GM21367 (cell line): ENCODE results near the gene RHBDL1.

Source experiments
- ATAC-seq: cut with Tn5 transposase; IDR thresholded peaks from one replicate; pipeline ENCODE4 v1.9.1; 2021; ENCODE audit not compliant: unreplicated experiment

RHBDL1 gene

DNA sequence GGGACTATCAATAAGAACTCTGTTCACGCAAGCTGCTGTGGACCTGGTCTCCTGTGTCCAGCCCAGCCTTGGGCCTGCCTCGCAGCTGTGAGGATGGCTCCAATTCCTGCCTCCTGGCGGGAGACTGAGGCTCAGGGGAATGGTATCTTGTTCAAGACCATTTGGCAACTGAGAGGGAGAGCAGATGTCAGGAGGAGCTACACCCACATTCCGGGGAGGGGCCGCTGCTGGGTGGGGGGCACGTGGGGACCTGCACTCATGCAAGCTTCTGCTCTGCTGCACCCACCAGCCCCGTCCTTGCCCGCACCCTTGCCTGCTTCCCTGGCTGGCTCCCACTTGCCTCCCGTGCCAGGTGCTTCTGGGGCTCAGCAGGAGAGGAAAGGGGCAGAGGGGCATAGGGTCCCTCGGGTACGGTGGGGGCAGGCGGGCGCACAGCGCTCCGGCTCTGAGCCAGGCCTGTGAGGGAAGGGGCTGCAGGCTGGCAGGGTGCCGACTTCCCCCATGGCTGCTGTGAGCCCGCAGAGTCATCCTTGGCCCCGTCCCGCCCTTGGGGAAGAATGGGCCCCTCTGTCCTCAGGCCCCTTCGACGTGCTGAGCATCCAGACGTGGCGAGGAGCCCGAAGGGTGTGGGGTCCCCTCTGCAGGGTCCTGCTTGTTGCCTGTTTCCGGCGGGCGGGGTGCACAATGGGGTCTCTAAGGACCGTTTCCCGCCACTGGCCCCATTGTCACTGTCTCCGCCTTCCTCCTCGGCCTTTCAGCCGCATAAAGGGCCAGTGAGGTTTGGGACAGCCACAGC, 42.2 kb downstream of the RHBDL1 start:
- ATAC-seq, result no peak

DNA sequence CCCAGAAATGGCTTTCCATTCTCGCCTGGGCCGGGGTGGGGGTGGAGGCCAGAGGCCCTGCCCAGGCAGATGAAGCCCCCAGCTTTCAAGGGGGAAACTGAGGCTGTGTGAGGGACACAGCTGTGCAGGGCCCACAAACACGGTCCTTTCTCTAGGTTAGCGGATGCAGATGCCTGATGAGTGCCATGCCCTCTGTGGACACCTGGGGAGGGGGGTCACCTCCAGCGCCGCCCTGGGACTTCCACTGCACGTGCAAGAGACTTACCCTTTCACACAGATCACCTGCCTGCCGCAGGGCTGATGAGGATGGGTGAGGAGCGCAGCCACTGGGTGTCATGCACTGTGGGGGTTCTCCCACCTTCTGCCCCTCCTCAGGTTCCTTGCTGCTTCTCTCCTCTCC, 42.9 kb downstream of the RHBDL1 start:
- ATAC-seq, result no peak

DNA sequence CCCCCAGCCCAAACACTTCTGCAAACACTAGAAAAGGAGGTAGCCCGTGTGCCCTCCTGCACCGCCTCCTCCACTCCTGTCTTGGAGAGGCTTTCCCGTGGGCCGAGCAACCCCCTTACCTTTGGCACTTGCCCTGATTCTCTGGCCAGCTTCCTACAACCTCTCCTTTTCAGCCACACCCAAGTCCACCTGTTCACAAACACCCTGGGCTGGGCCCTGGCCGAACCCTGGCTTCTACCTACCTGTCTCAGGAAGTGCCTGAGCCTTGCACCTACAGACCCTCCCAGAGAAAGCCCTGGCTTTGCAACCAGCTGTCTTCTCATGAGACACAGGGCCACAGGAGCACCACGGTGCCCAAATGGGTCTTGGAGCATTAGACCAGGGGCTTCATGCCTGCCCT, 43.5 kb downstream of the RHBDL1 start:
- no peak for ATAC-seq

DNA sequence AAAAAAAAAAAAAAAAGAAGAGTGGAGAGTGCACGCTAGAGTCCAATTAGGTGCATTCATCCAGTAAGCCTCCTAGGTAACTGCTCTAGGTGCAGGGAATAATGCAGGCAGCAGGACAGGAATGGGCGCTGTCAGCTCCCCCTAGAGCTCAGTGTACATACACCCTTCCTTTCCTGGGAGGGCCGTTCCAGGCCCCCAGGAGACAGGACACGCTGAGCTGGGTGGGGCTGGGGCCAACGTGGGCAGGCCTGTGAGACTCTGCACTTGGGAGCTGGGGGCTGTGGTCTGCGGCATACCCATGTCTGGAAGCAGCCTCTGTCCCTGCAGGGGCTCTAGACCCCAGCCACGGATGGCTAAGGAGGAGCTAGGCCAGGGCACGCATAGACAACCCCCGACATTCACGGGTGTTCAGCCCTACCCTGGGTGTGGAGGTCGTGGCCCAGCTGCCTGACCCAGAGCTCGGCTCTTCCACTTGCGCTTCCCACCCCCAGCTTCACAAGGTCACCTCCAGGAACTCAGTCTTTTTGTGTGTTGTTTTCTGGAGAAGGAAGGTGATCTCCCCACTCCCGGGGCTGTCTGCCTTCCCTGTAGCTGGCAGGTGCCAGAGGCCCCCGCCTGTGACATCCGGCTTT, 44.5 kb downstream of the RHBDL1 start:
- ATAC-seq, result no peak

DNA sequence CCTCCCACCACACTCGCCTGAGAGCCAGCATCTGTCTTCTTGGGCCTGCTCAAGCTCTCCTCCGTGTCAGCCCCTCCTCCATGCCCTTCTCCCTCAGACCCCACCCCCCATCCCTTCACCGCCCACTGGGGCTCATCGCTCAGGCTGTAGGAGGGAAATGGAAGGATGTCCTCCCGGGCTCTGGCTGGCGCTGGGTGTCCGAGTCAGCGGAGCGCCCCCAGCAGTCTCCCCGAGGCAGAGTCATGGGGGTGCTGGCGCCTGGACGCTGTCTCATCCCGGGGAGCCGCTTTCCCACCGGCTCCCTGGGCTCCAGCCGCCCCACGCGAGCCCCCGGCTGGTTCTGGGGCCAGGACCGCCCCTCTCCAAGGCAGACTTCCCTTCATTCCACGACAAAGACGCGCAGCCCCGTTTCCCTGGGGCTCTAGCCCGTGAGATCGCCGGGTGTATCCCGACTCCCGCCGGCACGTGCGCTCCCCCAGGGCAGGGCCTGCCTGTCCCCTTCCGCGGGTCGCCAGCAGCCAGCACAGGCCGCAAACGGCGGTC, 45.0 kb downstream of the RHBDL1 start:
- peak; percentile 8 for ATAC-seq

DNA sequence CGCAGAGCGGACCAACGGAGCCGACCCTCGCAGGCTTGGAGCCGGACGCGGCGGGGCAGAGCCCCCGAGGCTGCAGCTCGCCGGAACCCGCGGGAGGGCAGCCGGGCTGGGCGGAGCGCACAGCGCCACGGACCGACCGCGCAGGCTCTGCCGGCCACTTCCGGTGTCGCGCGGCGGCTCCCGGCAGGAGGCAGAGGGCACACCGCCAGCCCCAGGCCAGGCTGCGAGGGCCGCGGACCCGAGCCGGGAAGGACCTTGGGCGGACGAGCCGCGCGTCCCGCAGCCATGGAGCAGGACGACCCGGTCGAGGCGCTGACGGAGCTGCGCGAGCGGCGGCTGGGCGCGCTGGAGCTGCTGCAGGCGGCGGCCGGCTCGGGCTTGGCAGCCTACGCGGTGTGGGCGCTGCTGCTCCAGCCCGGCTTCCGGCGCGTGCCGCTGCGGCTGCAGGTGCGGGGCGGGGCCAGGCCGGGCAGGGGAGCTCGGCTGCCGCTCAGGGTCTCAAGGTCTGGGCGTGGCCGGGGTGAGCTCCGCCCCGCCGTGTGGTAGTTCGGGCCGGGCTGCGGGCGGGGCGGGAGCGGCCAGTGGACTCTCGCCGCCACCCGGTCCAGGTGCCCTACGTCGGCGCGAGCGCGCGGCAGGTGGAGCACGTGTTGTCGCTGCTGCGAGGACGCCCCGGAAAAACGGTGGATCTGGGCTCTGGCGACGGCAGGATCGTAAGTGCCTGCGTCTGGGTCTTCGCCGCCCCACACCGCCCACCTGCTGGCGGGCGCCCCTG, 45.7 kb downstream of the RHBDL1 start, which contains the start of gene ANTKMT:
Gene ANTKMT, plus strand, starts transcription at position 157 of the 775 bp plus-strand sequence. Its CDS starts 129 bp downstream, at position 286.
- peak; percentile 48 for ATAC-seq

DNA sequence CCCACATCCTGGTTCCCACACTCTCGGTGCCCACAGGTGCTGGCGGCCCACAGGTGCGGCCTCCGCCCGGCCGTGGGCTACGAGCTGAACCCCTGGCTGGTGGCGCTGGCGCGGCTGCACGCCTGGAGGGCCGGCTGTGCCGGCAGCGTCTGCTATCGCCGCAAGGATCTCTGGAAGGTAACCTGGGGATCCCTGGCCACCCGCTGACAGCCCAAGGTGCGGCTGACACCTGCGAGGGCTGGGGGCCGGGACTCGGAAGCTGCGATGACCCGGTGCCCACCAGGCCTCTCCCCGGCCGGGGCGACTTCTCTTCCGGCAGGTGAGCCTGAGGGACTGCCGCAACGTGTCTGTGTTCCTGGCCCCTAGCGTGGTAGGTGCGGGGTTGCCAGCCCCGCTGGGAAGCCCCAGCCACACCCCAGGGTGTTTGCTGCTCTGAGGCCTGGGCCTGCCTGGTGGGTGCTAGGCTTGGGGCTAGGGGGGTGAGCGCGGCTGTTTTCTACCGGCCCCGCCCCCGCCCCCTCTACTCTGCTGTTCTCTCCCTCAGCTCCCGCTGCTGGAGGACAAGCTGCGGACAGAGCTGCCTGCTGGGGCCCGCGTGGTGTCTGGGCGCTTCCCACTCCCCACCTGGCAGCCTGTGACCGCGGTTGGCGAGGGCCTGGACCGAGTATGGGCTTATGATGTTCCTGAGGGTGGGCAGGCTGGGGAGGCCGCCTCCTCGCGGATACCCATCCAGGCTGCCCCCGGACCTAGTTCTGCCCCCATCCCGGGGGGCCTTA, 46.5 kb downstream of the RHBDL1 start:
- no peak for ATAC-seq

DNA sequence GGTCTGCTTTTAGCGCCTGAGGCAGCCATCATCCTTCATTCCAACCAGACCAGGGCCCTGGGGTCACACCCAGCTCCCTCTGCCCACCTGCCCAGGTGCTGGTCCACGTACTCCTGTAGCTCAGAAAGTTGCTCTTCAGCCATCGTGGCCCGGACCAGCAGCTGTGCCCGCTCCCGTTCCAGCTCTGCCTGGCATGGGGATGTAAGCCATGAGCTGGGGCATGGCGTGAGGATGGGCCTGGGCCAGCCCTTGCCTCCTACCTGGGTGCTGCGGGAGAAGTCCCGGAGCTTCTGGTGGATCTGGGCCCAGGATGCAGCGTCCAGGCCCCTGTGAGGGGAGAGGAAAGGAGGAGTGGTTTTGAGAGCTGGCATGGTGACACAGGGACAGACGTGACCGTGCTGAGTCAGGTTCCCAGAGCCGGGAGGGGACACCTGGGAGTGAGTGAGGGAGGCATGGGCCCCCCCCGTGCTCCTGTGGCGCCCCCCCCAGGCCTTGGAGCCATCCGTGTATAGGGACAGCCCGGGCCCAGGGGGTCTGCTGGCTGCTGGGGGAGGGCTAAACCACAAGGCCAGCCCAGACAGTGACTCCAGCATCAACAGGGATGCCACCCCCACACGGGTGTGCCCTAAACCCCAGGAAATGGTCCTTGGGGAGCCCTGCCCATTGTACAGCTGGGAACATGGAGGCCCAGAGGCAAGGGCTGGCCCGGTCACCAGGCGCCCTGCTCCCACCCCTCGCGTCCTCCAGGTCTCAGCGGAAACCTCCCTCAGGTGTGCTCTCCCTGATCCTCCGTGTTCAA, 47.6 kb downstream of the RHBDL1 start:
- no peak for ATAC-seq

DNA sequence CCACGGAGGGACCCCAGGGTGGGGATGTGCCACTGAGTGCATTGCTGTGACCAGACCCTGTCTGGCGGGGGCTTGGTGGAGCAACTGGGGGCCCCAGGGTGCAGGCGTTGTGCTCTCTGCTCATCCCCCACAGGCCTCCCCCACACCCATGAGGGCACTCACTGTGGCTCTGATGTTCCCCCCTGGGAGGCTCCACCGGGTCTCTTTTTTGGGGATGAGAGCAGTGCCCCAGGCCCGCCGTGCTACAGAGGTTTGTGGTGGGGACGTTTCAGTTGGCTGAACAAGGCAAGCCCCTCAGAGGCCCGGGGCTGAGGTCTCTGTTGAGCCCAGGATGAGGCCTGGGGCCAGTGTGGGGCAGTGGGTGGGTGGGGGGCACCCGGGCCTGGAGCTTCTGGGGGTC, 48.2 kb downstream of the RHBDL1 start:
- no peak for ATAC-seq

DNA sequence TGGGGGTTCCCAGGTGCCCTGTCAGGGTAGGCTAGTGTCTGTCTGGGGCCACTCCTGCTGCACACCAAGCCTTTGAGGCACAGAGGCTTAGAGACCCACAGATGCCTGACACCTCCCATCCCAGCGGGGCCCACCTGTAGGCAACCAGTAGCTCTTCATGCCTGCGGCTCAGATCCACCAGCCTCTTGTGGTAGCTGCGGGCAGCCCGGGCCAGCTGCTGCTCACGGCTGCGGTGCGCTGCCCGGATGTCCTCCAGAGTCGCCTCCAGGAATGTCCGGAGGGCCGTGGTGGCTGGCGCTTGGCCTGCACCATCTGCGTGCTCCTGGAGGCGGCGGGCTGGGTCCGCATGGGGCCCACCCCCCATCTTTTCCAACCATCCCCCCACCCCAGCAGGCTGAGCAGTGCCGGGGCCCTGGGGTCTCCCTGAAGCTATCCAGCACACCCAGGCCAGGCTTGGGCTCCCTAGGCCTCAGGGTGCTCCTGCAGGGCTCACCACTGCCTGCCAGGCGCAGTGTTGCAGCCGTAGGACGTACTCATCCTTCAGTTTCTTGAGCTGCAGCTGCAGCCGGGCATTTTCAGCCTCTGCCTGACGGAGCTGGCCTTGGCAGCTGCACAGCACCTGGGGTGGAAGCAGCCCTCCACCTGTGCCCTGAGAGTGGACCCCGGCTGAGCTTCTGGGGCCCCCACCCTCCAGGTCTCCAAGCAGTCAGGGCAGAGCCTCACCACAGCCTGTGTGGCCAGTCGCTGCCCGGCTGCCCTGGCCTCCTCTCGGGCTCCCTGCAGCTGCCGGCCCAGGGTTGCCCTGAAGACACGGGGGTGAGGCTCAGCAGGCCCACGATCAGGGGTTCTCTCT, 48.9 kb downstream of the RHBDL1 start:
- ATAC-seq, result no peak

DNA sequence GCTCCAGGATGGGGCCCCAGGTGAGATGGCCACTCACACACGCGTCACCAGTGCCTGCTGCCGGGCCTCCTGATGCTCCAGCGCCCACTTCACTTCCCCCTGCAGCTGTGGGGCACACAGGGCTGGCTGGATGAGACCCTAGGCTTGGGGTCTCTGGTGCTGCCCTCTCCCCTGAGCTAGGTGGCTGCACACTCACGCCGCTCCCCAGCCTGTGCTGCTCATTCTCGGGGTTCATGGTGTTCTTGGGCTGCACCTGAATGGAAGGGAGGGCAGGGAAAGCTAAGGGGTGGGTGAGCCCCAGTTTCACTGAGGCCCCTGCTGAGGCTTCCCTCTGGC, 49.5 kb downstream of the RHBDL1 start:
- ATAC-seq, result no peak

DNA sequence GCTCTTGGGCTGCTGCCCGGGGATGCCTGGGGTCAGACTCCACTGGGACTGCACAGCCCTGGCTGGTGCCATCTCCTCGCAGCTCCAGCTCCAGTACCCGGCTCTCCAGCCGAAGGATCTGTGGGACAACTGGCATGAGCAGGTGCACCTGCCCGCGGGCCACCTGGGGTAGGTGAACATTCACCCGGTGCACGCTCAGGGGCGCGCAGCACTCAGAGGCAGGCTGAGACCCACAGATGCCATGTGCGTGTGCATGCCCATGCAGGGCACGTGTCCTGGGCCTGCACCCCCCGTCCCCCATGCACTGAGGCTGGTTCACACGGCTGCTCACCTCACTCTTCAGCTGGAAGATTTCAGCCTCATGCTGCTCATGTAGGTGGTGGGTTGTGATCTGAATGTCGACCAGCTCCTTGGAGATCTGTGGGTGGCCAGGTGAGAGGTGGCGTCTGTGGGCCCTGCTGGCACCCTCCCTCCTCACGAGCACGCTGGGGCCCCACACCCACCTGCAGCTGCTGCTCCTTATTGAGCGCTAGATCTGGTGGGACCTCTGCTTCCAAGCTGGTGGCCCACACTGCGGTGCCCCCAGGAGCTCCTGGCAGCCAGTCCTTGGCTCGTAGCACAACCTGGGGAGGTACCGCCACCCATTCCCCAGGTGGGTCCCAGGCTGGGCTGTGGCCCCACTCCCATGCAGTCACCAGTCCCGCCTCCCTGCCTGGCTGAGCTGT, 50.2 kb downstream of the RHBDL1 start:
- ATAC-seq, result no peak

DNA sequence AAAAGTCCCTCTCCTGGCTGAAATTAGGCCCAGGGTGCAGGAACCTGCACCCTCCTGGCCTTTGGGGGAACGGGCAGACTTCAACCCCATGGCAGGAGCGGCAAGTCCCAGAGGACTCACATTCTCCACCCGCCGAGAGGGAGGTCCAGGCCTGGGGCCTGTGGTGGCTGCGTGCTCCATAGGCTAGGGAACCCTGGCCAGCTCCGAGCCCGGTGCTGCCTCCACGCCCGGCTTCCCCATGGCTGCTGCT, 50.6 kb downstream of the RHBDL1 start:
- no peak for ATAC-seq

DNA sequence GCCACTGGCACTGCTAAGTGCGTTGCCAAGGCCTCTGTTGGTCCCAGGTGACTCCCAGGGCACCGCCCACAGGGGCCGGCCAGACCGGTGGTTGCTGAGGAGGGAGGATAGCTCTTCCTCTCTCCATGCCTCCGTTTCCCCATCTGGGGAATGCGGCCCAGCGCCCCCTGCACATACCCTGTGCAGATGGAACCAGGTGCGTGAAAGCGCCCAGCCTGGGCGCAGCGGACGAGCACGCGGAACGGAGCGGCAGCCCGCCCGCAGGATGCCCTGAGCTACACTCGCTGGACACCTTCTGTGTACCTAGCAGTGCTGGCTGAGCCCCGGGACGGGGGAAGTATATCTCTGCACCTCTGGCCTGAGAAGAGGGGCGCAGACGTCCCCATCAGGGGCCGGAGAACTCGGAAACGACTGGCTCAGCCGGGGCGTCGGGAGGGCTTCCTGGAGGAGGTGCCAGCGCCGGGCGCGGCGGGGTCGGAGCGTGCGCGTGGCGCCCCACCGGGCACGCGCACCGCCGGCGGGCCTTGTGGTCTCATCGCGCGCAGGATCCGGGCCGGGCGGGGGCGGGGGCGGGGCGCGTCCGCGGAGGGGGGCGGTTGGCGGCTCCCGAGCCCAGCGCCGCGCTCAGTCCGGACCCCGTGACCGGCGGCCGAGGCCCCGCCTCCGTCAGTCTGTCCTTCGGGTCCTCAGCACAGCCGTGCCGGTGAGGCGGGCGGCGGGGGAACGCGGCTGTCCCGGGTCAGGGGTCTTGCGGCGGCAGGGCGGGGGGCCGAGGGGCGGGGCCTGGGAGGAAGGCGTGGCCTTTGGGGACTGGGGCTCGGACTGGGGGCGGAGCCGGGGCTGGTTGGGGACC, 51.2 kb downstream of the RHBDL1 start, which contains the start of the genes CCDC78 and HAGHL:
Gene CCDC78, minus strand, starts transcription at position 6 of the 853 bp plus-strand sequence. CDS start 76 bp downstream, outside the sequence.
Gene HAGHL, plus strand, starts transcription at position 669 of the 853 bp plus-strand sequence. CDS start 404 bp downstream, outside the sequence.
- no peak for ATAC-seq

DNA sequence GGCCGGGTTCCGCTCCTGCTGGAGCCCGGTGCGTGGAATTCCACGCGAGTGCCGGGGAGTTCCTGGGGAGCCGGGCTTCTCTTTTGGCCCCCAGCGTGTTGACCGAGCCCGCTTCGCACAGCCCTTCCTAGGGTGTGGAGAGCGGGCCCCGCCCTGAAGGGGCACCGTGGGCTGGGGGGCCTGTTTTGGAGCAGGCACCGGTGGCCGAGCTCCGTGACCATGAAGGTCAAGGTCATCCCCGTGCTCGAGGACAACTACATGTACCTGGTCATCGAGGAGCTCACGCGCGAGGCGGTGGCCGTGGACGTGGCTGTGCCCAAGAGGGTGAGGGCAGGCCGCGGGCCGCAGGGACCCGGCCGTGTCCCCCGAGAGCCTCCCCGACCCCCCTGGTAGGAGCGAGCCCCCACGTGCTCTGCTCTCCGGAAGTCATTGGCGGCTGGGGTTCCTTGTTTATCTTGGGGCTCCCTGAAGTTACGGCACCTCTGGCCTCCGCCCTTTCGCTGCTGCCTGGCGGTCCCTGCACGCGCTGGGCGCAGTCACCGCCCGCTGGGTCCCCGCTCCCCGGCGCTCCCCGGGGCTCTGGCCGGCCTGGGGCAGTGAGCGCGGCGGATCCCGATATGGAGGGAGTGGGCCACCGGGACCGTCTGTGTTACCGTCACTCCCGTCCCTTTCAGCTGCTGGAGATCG, 52.0 kb downstream of the RHBDL1 start:
- no peak for ATAC-seq
